ENCODE measurements around the gene MAPK6.

DNA sequence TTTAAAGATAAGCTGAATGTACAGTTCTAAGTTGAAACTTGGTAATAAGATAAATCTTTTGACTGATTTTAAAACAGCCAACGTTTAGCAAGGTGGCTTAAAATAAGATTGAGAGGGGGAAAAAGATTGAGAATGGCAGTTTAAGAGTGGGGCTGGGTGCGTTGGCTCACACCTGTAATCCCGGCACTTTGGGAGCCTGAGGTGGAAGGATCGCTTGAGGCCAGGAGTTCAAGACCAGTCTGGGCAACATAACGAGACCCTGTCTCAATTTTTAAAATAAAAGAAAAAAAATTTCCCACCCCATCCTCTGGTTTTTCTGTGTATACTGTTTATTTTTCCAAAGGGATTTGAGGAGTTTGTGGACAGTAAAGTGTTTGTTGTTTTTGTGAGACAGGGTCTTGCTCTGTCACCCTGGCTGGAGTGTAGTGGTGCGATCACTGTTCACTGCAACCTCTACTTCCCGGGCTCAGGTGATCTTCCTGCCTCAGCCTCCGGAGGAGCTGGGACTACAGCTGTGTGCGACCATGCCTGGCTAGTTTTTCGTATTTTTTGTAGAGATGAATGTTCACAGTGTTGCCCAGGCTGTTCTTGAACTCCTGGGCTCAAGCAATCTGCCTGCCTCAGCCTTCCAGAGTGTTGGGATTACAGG is 3.0 kb downstream of the MAPK6 start:
- TF ChIP-seq, protein P1, sequence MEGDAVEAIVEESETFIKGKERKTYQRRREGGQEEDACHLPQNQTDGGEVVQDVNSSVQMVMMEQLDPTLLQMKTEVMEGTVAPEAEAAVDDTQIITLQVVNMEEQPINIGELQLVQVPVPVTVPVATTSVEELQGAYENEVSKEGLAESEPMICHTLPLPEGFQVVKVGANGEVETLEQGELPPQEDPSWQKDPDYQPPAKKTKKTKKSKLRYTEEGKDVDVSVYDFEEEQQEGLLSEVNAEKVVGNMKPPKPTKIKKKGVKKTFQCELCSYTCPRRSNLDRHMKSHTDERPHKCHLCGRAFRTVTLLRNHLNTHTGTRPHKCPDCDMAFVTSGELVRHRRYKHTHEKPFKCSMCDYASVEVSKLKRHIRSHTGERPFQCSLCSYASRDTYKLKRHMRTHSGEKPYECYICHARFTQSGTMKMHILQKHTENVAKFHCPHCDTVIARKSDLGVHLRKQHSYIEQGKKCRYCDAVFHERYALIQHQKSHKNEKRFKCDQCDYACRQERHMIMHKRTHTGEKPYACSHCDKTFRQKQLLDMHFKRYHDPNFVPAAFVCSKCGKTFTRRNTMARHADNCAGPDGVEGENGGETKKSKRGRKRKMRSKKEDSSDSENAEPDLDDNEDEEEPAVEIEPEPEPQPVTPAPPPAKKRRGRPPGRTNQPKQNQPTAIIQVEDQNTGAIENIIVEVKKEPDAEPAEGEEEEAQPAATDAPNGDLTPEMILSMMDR (IDR thresholded peaks at IDR 0.05; ENCODE audit: low read length), result no peak
- TF ChIP-seq EZH2 (IDR thresholded peaks at IDR 0.05; ENCODE audit: borderline replicate concordance, low read length), result no peak
